HG03097 (cell line): ENCODE data around the gene PRELID3B.

ENCODE experiments used
- ATAC-seq: cut with Tn5 transposase; IDR thresholded peaks from one replicate; pipeline ENCODE4 v1.9.1; 2021; ENCODE audit not compliant: unreplicated experiment, low FRiP score

The PRELID3B gene

DNA sequence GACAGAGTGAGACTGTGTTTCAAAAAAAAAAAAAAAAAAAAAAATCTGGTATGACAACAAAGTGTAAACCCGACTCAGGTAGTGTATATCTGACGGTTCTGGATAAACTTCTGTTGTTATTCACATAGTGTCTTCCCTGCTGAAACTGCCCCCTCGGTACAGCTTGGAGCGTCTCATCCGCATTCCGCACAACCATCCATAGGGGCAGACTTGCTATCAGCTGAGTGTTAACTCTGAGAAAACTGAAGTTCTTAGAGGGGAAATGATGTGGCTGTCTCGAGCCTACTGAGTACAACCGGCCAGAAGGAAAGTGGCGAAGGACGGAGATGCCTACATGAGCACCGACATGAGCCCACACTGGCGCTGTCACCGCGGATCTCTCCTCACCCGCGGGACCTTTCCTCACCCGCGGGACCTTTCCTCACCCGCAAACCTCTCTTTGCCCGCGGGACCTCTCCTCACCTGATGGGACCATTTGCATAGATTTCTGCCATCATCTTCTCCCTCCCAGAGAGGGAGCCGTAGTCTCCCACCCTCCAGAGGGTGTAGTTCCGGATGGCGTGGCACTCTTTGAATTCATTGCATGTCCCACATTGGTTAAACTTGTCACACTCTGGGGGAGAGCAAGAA lies 45.3 kb downstream of the PRELID3B start:
- no peak for ATAC-seq

DNA sequence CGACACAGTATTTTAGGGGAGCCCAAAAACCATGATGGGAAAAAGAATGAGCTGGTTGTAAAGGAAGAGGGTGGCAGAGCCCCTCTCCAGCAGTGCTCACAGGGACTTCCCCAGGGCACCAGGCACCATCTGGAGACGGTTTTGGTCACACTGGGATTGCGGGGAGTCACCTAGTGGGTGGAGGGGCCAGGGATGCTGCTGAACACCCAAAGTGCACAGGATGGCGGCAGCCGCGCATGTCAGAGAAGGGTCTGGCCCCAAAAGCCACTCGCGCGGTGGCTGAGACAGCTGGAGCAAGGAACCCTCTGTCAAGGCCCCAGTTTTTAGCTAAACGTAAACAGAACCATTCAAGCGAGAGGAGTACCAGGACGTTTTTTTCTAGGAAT lies 46.4 kb downstream of the PRELID3B start:
- ATAC-seq, result no peak

DNA sequence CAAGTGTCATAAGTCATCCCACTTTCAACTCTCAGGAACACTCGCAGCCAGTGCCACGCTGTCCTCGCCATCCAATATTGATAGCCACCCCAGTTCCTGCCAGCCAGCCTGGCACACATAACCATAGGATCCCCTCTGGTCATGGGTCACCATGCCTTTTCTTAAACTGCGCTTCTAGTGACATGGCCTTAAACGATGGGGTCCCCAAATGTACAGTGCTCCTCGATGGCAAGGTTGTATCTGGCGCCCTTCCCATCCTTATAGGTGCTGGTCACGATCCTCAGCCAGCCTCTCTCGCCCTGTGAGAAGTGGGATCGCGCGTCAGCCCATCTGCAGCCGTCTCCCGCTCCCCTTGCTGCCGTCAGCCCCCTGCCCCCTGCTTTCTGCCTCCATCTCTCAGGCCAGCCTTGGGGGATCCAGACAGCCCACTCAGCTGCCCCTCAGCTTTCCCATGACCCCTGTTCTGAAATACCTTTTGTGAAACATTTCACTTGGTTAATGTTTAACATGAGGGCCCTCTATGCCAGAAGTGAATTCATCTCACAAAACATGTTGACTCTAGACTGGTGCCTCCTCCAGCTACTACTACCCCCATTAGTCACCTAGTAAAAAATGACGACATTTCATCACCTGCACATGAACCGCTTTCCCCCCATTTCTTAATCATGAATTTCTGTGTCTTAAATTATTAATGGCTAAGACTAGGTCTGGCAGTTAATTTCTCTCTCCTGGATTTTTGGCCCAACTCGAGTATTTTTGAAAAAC lies 46.9 kb downstream of the PRELID3B start:
- ATAC-seq, result no peak

DNA sequence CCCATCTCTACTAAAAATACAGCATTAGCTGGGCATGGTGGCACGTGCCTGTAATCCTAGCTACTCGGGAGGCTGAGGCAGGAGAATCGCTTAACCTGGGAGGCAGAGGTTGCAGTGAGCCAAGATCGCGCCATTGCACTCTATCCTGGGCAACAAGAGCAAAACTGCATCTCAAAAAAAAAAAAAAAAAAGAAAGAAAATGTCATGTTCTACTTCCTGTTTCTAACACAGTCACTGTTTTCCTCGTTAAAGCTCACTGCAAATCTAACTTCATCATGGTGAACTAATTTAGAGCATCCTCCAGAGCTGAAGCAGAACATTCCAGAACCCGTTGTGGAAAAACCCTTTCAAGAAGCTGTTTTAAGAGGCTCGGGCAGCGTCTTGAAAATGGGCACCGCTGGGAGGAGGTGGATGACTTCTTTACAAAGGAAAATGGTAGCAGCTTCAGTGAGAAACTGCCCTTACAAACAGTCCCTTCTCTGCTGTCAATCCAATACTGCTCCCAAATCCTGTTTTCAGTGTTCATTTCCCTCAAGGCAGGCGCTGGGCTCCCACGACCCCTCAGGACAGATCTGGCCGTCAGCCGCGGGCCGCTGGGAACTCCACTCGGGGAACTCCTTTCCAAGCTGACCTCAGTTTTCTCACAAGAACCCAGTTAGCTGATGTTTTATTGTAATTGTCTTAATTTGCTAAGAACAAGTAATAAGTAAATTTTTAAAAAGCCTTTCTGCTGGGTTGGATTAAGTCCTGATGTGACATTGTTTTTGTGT lies 48.0 kb downstream of the PRELID3B start:
- no peak for ATAC-seq

DNA sequence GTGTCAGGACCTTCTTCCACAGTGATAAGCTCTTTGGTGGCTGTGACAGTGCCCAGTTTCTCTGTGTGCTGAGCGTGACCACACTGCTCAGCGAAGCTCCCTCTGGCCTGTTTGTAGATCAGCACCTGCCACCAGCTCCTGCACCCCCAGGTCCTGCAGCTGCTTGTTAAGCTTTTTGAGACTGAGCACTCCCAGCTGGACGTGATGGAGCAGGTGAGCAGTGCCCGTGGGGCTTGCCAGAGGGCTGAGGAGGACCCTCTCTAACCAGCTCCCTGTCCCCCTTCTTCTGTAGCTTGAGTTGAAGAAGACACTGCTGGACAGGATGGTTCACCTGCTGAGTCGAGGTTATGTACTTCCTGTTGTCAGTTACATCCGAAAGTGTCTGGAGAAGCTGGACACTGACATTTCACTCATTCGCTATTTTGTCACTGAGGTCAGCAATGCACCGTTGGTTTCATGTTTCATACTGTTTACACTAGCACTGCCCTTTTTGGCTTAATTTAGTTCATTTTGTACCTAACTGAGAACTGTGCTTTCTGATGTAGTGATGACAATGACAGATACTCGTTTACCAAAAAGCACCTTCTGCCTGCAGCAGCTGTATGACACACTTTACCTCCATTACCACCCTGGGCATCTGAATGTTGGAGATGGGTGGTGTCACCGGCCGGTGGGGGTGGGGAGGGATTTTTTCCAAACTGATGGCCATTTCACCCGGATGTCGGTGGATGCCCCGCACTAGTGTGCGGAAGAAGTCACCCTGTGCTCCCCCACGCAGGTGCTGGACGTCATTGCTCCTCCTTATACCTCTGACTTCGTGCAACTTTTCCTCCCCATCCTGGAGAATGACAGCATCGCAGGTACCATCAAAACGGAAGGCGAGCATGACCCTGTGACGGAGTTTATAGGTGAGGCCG lies 49.0 kb downstream of the PRELID3B start:
- no peak for ATAC-seq

DNA sequence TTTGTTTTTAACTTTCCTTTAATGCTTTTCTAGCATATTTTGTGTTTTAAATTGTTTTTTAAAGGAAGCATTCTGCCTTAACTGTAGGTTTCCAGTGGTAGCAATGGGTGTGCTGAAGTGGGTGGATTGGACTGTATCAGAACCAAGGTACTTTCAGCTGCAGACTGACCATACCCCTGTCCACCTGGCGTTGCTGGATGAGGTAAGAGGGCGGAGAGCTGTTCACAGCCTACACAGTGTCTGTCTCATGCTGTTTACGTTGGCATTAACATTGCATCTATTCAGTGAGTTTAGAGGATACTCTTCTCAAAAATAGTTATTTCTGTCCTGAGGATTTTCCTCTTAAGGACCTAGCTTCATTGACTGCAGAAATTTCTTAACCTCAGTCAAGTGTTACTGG lies 49.7 kb downstream of the PRELID3B start:
- no peak for ATAC-seq

DNA sequence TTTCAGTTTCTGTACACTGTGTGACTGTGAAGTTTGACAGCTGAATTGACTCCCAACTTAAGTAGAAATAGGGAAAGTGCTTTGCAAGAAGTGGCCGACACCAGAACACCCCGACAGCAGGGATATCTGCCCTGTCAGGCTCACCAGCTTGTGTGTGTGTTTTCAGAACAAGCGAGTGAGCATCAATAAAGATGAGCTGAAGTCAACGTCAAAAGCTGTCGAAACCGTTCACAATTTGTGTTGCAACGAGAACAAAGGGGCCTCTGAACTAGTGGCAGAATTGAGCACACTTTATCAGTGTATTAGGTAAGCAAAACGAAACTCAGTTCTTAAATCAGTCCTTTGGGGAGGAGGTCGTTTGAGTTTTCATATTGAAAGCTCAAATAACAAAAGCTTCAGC lies 50.9 kb downstream of the PRELID3B start:
- no peak for ATAC-seq

DNA sequence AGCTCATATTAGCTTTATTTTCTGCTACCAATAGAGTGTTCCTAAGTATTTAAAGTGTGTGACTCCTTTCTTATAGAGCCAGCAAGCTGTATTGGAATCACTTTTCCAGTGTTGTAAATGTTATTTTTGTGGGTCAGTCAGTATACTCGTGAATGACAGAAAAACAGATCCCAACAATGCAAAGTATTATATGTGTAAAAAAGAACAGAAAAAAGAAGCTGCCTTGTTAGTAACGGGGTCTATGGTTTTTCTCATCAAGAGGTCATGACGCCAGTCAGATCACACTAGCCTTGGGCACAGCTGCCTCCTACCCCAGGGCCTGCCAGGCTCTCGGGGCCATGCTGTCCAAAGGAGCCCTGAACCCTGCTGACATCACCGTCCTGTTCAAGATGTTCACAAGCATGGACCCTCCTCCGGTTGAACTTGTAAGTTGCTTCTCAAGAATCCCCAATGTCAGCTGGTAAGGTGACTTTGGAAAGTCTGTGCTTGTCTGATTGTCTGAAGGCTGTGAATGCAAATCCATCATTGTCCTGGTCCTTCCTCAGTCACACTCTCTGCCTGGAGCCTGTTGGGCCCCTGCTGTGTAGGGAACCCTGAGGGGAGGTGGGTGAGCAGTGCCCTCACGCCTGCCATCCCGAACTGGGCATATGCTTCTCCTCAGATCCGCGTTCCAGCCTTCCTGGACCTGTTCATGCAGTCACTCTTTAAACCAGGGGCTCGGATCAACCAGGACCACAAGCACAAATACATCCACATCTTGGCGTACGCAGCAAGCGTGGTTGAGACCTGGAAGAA lies 51.7 kb downstream of the PRELID3B start:
- no peak for ATAC-seq

DNA sequence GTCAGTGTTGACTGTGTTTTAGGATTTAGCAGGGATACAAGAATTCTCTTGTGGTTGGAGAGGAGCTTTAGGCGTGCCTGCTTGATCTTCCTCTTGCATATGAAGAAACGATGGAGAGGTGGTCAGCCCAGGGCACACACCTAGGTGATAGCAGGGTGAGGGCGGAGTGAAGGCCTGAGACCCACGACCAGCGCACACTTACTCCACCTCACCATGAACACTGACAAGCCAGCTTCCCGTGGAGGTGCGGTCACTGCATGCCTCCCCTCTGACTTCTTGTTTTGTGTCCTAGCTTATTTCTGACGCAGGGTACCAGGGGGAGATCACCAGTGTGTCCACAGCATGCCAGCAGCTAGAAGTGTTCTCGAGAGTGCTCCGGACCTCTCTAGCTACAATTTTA lies 53.4 kb downstream of the PRELID3B start:
- ATAC-seq, result no peak

DNA sequence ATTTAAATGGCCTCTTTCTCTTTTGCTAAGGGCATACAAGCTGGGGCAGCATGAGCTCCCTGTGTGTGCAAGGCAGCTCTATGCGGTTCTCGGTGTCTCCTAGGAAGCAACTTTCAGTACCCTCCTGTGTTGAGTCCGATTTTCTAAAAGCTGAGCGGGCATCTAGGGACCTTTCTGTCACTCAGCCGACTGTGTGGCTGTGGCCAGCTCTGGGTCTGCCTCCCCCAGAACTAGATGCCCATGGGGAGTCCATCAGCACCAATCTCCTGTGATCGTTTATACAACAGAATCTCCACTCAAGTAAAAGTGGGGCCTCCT lies 54.1 kb downstream of the PRELID3B start:
- no peak for ATAC-seq

DNA sequence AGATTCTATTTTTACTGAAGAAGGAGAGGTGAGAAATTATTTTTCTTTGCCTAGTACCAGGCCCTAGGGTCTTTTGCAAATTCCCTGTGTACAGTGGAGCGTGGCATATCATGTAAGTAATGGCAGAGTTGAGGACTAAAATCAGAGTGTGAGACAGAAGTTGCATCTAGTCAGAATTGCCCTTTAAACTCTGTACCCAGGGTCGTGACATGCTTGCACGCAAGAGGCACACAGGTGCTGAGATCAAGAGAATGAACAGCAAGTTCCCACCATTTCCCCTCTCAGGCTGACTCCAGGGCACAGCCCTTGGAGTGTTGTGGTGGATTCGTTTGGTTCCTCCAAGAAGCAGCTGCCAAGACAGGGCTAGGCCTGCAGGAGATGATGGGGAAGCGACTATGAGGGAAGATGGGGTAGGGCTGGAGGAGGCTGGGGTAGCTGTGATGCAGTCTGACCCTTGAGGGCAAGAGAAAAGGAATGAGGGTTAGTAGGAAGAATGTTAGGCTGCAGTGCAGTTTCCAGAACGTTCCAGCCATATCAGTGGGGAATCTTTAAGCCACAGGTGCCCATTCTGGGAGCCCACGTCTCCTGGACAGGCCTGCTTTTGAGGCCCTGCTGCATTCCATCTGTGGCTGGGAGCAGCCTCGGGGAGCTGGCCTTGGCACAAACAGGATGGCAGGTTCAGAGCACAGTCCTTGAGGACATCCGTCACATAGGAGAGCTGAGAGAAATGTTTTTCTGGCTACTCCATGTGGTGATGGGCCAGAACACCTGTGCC lies 54.6 kb downstream of the PRELID3B start:
- ATAC-seq, result no peak

DNA sequence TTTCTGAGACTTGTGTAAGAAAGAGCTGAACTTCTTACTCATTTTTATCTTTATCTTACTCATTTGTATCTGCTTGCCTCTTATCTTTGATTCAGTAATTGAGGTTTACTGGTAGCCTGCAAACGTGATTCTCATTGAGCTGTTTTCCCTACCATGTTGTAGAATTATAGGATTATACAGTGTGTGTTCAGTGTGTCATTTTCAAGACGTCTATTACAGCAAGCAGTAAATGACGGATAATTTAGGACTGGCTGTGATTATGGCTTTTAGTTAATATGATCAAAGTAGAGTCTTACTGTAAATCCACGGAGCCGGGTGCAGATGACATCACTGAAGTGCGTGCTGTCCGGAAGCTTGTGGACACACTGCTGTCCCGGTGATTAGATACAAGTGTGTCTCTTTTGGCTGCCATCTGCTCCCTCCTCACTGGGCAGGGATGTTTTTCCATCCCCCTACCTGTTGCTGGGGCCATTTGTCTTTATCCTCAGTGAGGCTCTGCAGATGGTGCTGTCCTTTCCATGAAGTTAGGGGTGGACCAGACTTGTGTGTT lies 55.5 kb downstream of the PRELID3B start:
- no peak for ATAC-seq

DNA sequence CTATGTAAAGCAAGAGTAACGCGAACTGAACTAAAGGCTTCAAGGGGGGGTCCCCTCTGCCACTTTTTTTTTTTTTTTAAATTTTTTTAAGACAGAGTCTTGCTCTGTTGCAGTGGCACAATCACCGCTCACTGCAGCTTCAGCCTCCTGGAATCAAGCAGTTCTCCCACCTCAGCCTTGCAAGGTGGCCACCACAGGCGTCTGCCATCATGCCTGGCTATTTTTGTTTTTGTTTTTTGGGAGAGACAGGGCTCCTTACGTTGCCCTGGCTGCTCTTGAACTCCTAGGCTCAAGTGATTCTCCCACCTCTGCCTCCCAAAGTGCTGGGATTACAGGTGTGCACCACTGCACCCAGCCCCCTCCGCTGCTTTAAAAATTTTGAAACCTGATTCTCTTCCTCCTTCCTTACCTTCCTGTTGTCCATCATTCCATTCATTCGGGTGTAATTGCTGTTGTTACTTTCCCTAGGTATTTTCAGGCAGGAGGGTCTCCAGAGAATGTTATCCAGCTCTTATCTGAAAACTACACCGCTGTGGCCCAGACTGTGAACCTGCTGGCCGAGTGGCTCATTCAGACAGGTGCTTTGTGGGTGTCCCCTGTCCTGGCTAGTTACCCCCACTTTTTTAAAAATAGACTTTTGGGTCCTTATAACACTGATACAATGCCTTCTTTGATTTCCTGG lies 56.2 kb downstream of the PRELID3B start:
- no peak for ATAC-seq

DNA sequence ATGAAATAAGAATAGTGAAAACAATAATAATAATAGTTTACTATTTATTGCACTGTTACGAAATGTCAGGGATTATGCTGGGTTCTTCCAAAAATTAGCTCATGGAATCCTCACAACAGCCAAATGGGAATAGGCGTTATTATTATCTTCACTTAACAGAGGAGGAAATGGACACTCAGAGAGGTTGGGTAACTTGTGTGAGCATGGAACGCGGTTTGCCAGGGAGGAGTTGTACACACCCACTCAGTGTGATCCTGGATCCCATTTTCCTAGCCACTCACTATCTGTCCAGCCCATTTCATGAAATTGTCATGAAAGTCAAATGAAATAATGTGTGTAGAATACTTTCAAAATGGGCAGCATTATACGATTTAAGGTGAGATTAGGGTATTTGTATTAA lies 56.9 kb downstream of the PRELID3B start:
- ATAC-seq, result no peak

DNA sequence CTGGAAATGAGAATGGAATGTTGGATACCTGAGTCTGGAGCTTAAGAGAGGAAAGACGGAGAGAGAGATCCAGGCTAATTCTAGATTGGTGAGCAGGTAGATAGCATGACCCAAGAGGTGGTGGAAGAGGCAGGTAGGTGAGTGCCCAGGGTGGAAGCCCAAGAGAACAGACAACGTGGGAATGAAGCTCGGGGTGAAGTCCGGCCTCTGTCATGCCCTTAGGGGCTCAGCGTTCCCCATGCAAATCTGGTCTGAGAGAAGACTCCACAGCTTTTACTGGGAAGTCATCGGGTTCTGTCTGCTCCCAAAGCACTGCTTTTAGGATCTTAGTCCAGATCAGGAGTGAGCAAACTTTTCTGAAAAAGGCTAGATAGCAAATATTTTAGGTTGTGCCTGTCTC lies 57.9 kb downstream of the PRELID3B start:
- ATAC-seq, result no peak
